Measurements from ENCODE around the gene CNOT10.

- no peak for TF ChIP-seq POLR2A (IDR thresholded peaks at IDR 0.05; ENCODE audit: low read length)
- TF ChIP-seq GATA1 (IDR thresholded peaks at IDR 0.05; ENCODE audit: low read depth, low read length), result no peak
Measured at GRCh38 chr3:32781211-32781968, 96.4 kb downstream of the CNOT10 start.

All from erythroblast (primary cell).